HEK293 (cell line): ENCODE measurements around the gene CRBN.

Experiments used
- ATF2 ChIP-seq: fragments of 450-650 bp; formaldehyde crosslinking; IDR thresholded peaks from 2 replicates; pipeline ENCODE4 v1.5.1; 2016; ENCODE audit warnings: missing biosample characterization, missing genetic modification characterization, low read depth
- CTCF ChIP-seq: fragments of 450-650 bp; formaldehyde crosslinking; IDR thresholded peaks from 2 replicates; pipeline ENCODE4 v1.5.1; 2016; ENCODE audit warnings: missing biosample characterization, missing genetic modification characterization
- PBX3 ChIP-seq: sonication (generic); formaldehyde crosslinking; IDR thresholded peaks from 2 replicates; pipeline ENCODE4 v1.8.1; 2022; ENCODE audit warnings: mild to moderate bottlenecking, moderate library complexity, missing genetic modification reagents
- ZNF24 ChIP-seq: fragments of 450-650 bp; formaldehyde crosslinking; IDR thresholded peaks from 2 replicates; pipeline ENCODE4 v1.5.1; 2016; ENCODE audit warnings: missing biosample characterization, missing genetic modification characterization
- ZNF274 ChIP-seq, 2 experiments: fragments of 200-500 bp in 1 of 2; fragments of 450-650 bp in 1 of 2; sonication (Bioruptor generic) in 1 of 2; formaldehyde crosslinking in 1 of 2; IDR thresholded peaks; 2 replicates each; pipeline versions ENCODE4 v1.5.1 to v1.6.1; 2014 to 2016; ENCODE audit warnings: borderline replicate concordance in 1 of 2, inconsistent platforms in 1 of 2, low read length in 1 of 2, missing biosample characterization in 1 of 2, missing genetic modification characterization in 1 of 2
- ZNF292 ChIP-seq: fragments of 450-650 bp; formaldehyde crosslinking; IDR thresholded peaks from 2 replicates; pipeline ENCODE4 v1.5.1; 2016; ENCODE audit warnings: low read depth, missing biosample characterization, missing genetic modification characterization, borderline replicate concordance

- TF ChIP-seq ZNF274 (IDR thresholded peaks at IDR 0.05; ENCODE audit: low read length) (no peak), ZNF274 (tag by site-specific recombination; IDR thresholded peaks at IDR 0.05; ENCODE audit: borderline replicate concordance) (no peak), ZNF24 (tag by site-specific recombination) (no peak), ZNF292 (no peak), CTCF (tag by site-specific recombination) (no peak), PBX3 (no peak), ATF2 (tag by site-specific recombination) (no peak)
Measured at GRCh38 chr3:3165650-3166049, 13.8 kb downstream of the CRBN start.
